GM23338 (cell line): Measurements from ENCODE around the gene STKLD1. TPM values are rescaled to one million over a fixed set of nuclear protein-coding genes. Genes with fewer than 3 reads are reported as not detected.

Source experiments
- ATAC-seq: fragments of 200-7000 bp; cut with Tn5 transposase; 3 replicates; pipeline ENCODE4 v1.9.1; 2020
- DNase-seq: peaks from one replicate; pipeline ENCODE4 v3.0.0-alpha.2; 2015; ENCODE audit warnings: low spot score
- H2AFZ ChIP-seq: fragments of 200-600 bp; sonication (generic); 2 replicates; pipeline ENCODE4 v1.8.0; 2016; ENCODE audit warnings: antibody characterized with exemption, mild to moderate bottlenecking, moderate library complexity
- H3F3A ChIP-seq: fragments of 200-600 bp; sonication (generic); replicated peaks from 2 replicates; pipeline ENCODE4 v1.8.0; 2017; ENCODE audit warnings: antibody characterized with exemption, mixed run types, low read depth
- H3K27ac ChIP-seq: fragments of 200-600 bp; sonication (generic); 2 replicates; pipeline ENCODE4 v1.6.1; 2016; ENCODE audit warnings: low read depth
- H3K27me3 ChIP-seq: fragments of 200-600 bp; sonication (generic); 2 replicates; pipeline ENCODE4 v1.8.0; 2016; ENCODE audit warnings: mild to moderate bottlenecking, mixed run types, moderate library complexity; ENCODE audit not compliant: insufficient read depth
- H3K36me3 ChIP-seq: fragments of 200-600 bp; sonication (generic); 2 replicates; pipeline ENCODE4 v1.8.0; 2016; ENCODE audit warnings: mild to moderate bottlenecking; ENCODE audit not compliant: insufficient read depth
- H3K4me1 ChIP-seq: fragments of 200-600 bp; sonication (generic); 2 replicates; pipeline ENCODE4 v1.8.0; 2016; ENCODE audit warnings: mild to moderate bottlenecking, moderate library complexity; ENCODE audit not compliant: insufficient read depth
- H3K4me2 ChIP-seq: fragments of 200-600 bp; sonication (generic); 2 replicates; pipeline ENCODE4 v1.7.1; 2017; ENCODE audit warnings: mixed run types
- H3K4me3 ChIP-seq: fragments of 200-600 bp; sonication (generic); 2 replicates; pipeline ENCODE4 v1.6.1; 2016; ENCODE audit warnings: mixed run types
- H3K79me2 ChIP-seq: fragments of 200-600 bp; sonication (generic); replicated peaks from 2 replicates; pipeline ENCODE4 v1.8.0; 2017; ENCODE audit warnings: mild to moderate bottlenecking; ENCODE audit not compliant: insufficient read depth
- H3K9me2 ChIP-seq: fragments of 200-600 bp; sonication (generic); 2 replicates; pipeline ENCODE4 v1.8.0; 2017; ENCODE audit not compliant: insufficient read depth
- H4K20me1 ChIP-seq: fragments of 200-600 bp; sonication (generic); replicated peaks from 2 replicates; pipeline ENCODE4 v1.8.0; 2017; ENCODE audit warnings: mild to moderate bottlenecking; ENCODE audit not compliant: insufficient read depth
- H3K27ac Mint-ChIP-seq: 2 replicates; pipeline ENCODE4 v1.8.0; 2020; ENCODE audit warnings: inconsistent platforms, mild to moderate bottlenecking, moderate library complexity, mixed read lengths
- H3K27me3 Mint-ChIP-seq: 3 replicates; pipeline ENCODE4 v1.8.0; 2022; ENCODE audit warnings: low read depth, mild to moderate bottlenecking, moderate library complexity, mixed read lengths, inconsistent platforms; ENCODE audit not compliant: insufficient read depth, poor library complexity
- H3K36me3 Mint-ChIP-seq: 3 replicates; pipeline ENCODE4 v1.8.0; 2021; ENCODE audit warnings: low read depth, mild to moderate bottlenecking, inconsistent platforms, moderate library complexity, mixed read lengths
- H3K4me1 Mint-ChIP-seq: 3 replicates; pipeline ENCODE4 v1.8.0; 2020; ENCODE audit warnings: mild to moderate bottlenecking, inconsistent platforms, mixed read lengths
- H3K4me3 Mint-ChIP-seq: 3 replicates; pipeline ENCODE4 v1.8.0; 2021; ENCODE audit warnings: moderate library complexity, mild to moderate bottlenecking, inconsistent platforms, mixed read lengths
- H3K9me3 Mint-ChIP-seq: 3 replicates; pipeline ENCODE4 v1.8.0; 2020; ENCODE audit warnings: moderate library complexity, mild to moderate bottlenecking, inconsistent platforms, mixed read lengths
- CREB1 ChIP-seq: fragments of 250-450 bp; sonication (Bioruptor Pico); IDR thresholded peaks from 2 replicates; pipeline ENCODE4 v1.5.0; 2020; ENCODE audit warnings: low read depth, mild to moderate bottlenecking, moderate library complexity
- EZH2 ChIP-seq: fragments of 200-600 bp; sonication (generic); IDR thresholded peaks from one replicate; pipeline ENCODE4 v1.8.0; 2017; ENCODE audit warnings: antibody characterized with exemption, mild to moderate bottlenecking, low read depth; ENCODE audit not compliant: unreplicated experiment
- EZH2phosphoT487 ChIP-seq: fragments of 200-600 bp; sonication (generic); IDR thresholded peaks from one replicate; pipeline ENCODE4 v1.8.1; 2018; ENCODE audit warnings: antibody characterized with exemption; ENCODE audit not compliant: unreplicated experiment
- NANOG ChIP-seq: IDR thresholded peaks from 2 replicates; pipeline ENCODE4 v1.6.1; 2016; ENCODE audit warnings: antibody characterized with exemption, borderline replicate concordance
- POLR2AphosphoS5 ChIP-seq: IDR thresholded peaks from 2 replicates; pipeline ENCODE4 v1.6.1; 2016; ENCODE audit warnings: antibody characterized with exemption, low read depth
- STAT1 ChIP-seq: IDR thresholded peaks from one replicate; pipeline ENCODE4 v1.6.1; 2016; ENCODE audit warnings: antibody characterized with exemption; ENCODE audit not compliant: unreplicated experiment
- ZNF114 ChIP-seq: fragments of 250-450 bp; sonication (Bioruptor Pico); IDR thresholded peaks from 2 replicates; pipeline ENCODE4 v1.5.0; 2020; ENCODE audit warnings: mild to moderate bottlenecking, moderate library complexity
- ZNF331 ChIP-seq: fragments of 250-450 bp; sonication (Bioruptor Pico); IDR thresholded peaks from 2 replicates; pipeline ENCODE4 v1.5.0; 2020; ENCODE audit warnings: low read depth, mild to moderate bottlenecking, moderate library complexity
- polyA plus RNA-seq: library from polyadenylated mRNA; unstranded; fragments of >200 nt; fragmentation: Nextera tagmentation; extraction: Ambion mirVana; gene quantifications from 2 replicates; pipeline ENCODE4 v1.2.1, GENCODE V29; 2016
- total RNA-seq: library from RNA; depleted of rRNA; stranded (reverse); fragments of >200 nt; shearing (Covaris generic); gene quantifications from 2 replicates; pipeline ENCODE4 v1.2.3, GENCODE V29; 2014
- TF ChIP-seq, protein P1 (sequence below): fragments of 250-450 bp; sonication (Bioruptor Pico); IDR thresholded peaks from 2 replicates; pipeline ENCODE4 v1.5.0; 2020; ENCODE audit warnings: mild to moderate bottlenecking, moderate library complexity
- TF ChIP-seq, protein P2 (sequence below), 2 experiments: fragments of 200-600 bp in 1 of 2; sonication (generic) in 1 of 2; conservative IDR thresholded peaks; 2 replicates each; pipeline versions ENCODE4 v1.5.1 to v1.6.1; 2016 to 2017; ENCODE audit warnings: antibody characterized with exemption in 2 of 2, low read depth in 2 of 2, mild to moderate bottlenecking in 2 of 2, moderate library complexity in 1 of 2

STKLD1 gene
- total and polyA plus RNA-seq, 2 experiments from 2014 or later = 0.57 TPM; not detected in 1

- Histone ChIP-seq H3K27ac (no peak overlapping the region), H3K27me3 (no peaks in the 10 kb centered on the region), H3K36me3 (no peaks in the 10 kb centered on the region), H3K4me2 (no peak overlapping the region), H3K79me2 (no peaks in the 10 kb centered on the region), H3K9me2 (peaks cover 11% of the 10 kb centered on the region; the same call in 1 of the 2 replicates), H3K4me3 (no peak overlapping the region), H3K4me1 (no peaks in the 10 kb centered on the region), H2AFZ (no peak overlapping the region), H4K20me1 (no peaks in the 10 kb centered on the region), H3F3A (no peaks in the 10 kb centered on the region)
- H3K4me1 Mint-ChIP-seq = no peaks in the 10 kb centered on the region
- no peak for TF ChIP-seq EZH2
- no peak for TF ChIP-seq POLR2AphosphoS5
- H3K27ac Mint-ChIP-seq = no peak overlapping the region
- DNase-seq (no peak), ATAC-seq (no peak)
- peaks cover 2% of the 10 kb centered on the region for H3K9me3 Mint-ChIP-seq
- peaks cover 7% of the 10 kb centered on the region for H3K27me3 Mint-ChIP-seq
- no peaks in the 10 kb centered on the region for H3K36me3 Mint-ChIP-seq
- no peak overlapping the region for H3K4me3 Mint-ChIP-seq
Observed at GRCh38 chr9:133384736-133385321, 8.7 kb downstream of the STKLD1 start.

DNA sequence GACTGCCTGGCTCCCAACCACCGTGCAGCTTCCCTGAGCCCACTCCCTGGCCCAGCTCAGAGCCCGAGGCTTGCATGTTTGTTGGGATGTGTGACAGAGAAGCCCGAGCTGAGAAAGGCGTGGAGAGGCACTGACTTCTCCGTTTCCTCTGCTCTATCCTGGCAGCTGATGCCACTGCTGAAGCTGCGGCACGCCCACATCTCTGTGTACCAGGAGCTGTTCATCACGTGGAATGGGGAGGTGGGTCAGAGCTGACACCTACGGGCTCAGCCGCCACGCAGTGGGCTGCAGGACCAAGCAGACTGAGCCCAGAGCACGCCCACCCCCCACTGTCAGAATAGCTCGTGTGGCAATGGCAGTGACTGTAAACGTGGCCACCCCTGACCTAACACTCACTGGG is 9.3 kb downstream of the STKLD1 start:
- Histone ChIP-seq H3F3A (no peaks in the 10 kb centered on the region), H3K9me2 (peaks cover 11% of the 10 kb centered on the region; the same call in 1 of the 2 replicates), H3K27me3 (no peaks in the 10 kb centered on the region), H3K4me3 (no peak overlapping the region), H3K27ac (no peak overlapping the region), H4K20me1 (no peaks in the 10 kb centered on the region), H3K36me3 (no peaks in the 10 kb centered on the region), H2AFZ (no peak overlapping the region), H3K4me2 (no peak overlapping the region), H3K4me1 (no peaks in the 10 kb centered on the region), H3K79me2 (no peaks in the 10 kb centered on the region)
- ATAC-seq (no peak), DNase-seq (no peak)
- TF ChIP-seq ZNF331 (CRISPR knock-in tag) (no peak), NANOG (no peak), ZNF114 (CRISPR knock-in tag) (no peak), STAT1 (no peak)
- H3K4me3 Mint-ChIP-seq = no peak overlapping the region
- H3K27me3 Mint-ChIP-seq = peaks cover 9% of the 10 kb centered on the region
- peaks cover 8% of the 10 kb centered on the region for H3K9me3 Mint-ChIP-seq
- no peak overlapping the region for H3K27ac Mint-ChIP-seq
- no peaks in the 10 kb centered on the region for H3K36me3 Mint-ChIP-seq
- H3K4me1 Mint-ChIP-seq = no peaks in the 10 kb centered on the region

DNA sequence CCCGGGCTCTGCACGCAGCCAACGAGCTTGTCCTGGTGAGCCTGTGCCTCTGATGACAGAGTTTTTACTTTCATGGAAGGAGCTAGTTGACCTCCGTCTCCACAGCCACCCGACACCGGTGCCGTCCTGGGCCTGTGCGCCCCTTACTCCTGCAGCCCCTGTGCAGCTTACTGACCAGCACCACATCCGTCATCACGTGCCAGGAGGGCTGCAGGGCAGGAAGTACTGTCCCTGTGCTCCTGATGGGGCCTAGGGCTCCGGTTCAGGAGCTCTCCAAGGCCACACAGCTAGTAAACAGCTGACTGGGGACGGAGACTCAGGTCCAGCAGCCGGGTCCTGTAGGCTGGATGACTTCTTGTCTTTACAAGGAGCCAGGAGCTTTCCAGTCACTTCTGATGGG is 10.2 kb downstream of the STKLD1 start:
- Histone ChIP-seq H3K4me3 (no peak overlapping the region), H3K9me2 (peaks cover 11% of the 10 kb centered on the region; the same call in 1 of the 2 replicates), H3K36me3 (no peaks in the 10 kb centered on the region), H2AFZ (no peak overlapping the region), H3K27ac (no peak overlapping the region), H3K27me3 (no peaks in the 10 kb centered on the region), H3F3A (no peaks in the 10 kb centered on the region), H3K4me2 (no peak overlapping the region), H3K4me1 (no peaks in the 10 kb centered on the region), H4K20me1 (no peaks in the 10 kb centered on the region), H3K79me2 (no peaks in the 10 kb centered on the region)
- Mint-ChIP-seq H3K36me3 (no peaks in the 10 kb centered on the region), H3K27me3 (peaks cover 9% of the 10 kb centered on the region), H3K9me3 (peaks cover 13% of the 10 kb centered on the region), H3K27ac (no peak overlapping the region), H3K4me3 (no peak overlapping the region), H3K4me1 (no peaks in the 10 kb centered on the region)
- ATAC-seq (no peak), DNase-seq (no peak)
- TF ChIP-seq ZNF114 (CRISPR knock-in tag) (no peak), CREB1 (CRISPR knock-in tag) (no peak), STAT1 (no peak), EZH2phosphoT487 (no peak)
- TF ChIP-seq, protein P1, sequence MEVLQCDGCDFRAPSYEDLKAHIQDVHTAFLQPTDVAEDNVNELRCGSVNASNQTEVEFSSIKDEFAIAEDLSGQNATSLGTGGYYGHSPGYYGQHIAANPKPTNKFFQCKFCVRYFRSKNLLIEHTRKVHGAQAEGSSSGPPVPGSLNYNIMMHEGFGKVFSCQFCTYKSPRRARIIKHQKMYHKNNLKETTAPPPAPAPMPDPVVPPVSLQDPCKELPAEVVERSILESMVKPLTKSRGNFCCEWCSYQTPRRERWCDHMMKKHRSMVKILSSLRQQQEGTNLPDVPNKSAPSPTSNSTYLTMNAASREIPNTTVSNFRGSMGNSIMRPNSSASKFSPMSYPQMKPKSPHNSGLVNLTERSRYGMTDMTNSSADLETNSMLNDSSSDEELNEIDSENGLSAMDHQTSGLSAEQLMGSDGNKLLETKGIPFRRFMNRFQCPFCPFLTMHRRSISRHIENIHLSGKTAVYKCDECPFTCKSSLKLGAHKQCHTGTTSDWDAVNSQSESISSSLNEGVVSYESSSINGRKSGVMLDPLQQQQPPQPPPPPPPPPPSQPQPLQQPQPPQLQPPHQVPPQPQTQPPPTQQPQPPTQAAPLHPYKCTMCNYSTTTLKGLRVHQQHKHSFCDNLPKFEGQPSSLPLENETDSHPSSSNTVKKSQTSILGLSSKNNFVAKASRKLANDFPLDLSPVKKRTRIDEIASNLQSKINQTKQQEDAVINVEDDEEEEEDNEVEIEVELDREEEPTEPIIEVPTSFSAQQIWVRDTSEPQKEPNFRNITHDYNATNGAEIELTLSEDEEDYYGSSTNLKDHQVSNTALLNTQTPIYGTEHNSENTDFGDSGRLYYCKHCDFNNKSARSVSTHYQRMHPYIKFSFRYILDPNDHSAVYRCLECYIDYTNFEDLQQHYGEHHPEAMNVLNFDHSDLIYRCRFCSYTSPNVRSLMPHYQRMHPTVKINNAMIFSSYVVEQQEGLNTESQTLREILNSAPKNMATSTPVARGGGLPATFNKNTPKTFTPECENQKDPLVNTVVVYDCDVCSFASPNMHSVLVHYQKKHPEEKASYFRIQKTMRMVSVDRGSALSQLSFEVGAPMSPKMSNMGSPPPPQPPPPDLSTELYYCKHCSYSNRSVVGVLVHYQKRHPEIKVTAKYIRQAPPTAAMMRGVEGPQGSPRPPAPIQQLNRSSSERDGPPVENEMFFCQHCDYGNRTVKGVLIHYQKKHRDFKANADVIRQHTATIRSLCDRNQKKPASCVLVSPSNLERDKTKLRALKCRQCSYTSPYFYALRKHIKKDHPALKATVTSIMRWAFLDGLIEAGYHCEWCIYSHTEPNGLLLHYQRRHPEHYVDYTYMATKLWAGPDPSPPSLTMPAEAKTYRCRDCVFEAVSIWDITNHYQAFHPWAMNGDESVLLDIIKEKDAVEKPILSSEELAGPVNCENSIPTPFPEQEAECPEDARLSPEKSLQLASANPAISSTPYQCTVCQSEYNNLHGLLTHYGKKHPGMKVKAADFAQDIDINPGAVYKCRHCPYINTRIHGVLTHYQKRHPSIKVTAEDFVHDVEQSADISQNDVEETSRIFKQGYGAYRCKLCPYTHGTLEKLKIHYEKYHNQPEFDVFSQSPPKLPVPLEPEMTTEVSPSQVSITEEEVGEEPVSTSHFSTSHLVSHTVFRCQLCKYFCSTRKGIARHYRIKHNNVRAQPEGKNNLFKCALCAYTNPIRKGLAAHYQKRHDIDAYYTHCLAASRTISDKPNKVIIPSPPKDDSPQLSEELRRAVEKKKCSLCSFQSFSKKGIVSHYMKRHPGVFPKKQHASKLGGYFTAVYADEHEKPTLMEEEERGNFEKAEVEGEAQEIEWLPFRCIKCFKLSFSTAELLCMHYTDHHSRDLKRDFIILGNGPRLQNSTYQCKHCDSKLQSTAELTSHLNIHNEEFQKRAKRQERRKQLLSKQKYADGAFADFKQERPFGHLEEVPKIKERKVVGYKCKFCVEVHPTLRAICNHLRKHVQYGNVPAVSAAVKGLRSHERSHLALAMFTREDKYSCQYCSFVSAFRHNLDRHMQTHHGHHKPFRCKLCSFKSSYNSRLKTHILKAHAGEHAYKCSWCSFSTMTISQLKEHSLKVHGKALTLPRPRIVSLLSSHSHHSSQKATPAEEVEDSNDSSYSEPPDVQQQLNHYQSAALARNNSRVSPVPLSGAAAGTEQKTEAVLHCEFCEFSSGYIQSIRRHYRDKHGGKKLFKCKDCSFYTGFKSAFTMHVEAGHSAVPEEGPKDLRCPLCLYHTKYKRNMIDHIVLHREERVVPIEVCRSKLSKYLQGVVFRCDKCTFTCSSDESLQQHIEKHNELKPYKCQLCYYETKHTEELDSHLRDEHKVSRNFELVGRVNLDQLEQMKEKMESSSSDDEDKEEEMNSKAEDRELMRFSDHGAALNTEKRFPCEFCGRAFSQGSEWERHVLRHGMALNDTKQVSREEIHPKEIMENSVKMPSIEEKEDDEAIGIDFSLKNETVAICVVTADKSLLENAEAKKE = no peak
- TF ChIP-seq, protein P2, sequence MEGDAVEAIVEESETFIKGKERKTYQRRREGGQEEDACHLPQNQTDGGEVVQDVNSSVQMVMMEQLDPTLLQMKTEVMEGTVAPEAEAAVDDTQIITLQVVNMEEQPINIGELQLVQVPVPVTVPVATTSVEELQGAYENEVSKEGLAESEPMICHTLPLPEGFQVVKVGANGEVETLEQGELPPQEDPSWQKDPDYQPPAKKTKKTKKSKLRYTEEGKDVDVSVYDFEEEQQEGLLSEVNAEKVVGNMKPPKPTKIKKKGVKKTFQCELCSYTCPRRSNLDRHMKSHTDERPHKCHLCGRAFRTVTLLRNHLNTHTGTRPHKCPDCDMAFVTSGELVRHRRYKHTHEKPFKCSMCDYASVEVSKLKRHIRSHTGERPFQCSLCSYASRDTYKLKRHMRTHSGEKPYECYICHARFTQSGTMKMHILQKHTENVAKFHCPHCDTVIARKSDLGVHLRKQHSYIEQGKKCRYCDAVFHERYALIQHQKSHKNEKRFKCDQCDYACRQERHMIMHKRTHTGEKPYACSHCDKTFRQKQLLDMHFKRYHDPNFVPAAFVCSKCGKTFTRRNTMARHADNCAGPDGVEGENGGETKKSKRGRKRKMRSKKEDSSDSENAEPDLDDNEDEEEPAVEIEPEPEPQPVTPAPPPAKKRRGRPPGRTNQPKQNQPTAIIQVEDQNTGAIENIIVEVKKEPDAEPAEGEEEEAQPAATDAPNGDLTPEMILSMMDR (conservative IDR thresholded peaks at IDR 0.05; ENCODE audit: low read depth in 2 of 2) = no peak
